H1 (cell line): ENCODE data around the gene FAM184B. TPM values are rescaled to one million over a fixed set of nuclear protein-coding genes. Genes with fewer than 3 reads are reported as not detected.
A peak's percentile ranks its signal among the peaks of the same experiment; 100 is the strongest.

ENCODE experiments used
- BACH1 ChIP-seq: IDR thresholded peaks from 2 replicates; pipeline ENCODE4 v1.6.1; 2012; ENCODE audit warnings: low read length, improper control_type of control experiment
- CBX5 ChIP-seq: fragments of 300-800, 300-1000 bp; sonication (generic); IDR thresholded peaks from 2 replicates; pipeline ENCODE4 v1.7.1; 2016; ENCODE audit warnings: antibody characterized with exemption, low read length, low read depth
- CBX8 ChIP-seq: fragments of 300-800, 300-1000 bp; sonication (generic); IDR thresholded peaks from 2 replicates; pipeline ENCODE4 v1.7.1; 2016; ENCODE audit warnings: low read depth, low read length, borderline replicate concordance
- CREB1 ChIP-seq: IDR thresholded peaks from 2 replicates; pipeline ENCODE4 v1.6.1; 2012; ENCODE audit warnings: inconsistent platforms
- EGR1 ChIP-seq: IDR thresholded peaks from 2 replicates; pipeline ENCODE4 v1.6.1; 2011; ENCODE audit warnings: low read depth, low read length, borderline replicate concordance
- GABPA ChIP-seq: IDR thresholded peaks from 2 replicates; pipeline ENCODE4 v1.6.1; 2011; ENCODE audit warnings: mild to moderate bottlenecking, low read length, moderate library complexity, borderline replicate concordance; ENCODE audit not compliant: insufficient read depth
- HDAC2 ChIP-seq, 2 experiments: fragments of 300-600 bp in 1 of 2; sonication (generic) in 1 of 2; IDR thresholded peaks; 2 replicates each; pipeline ENCODE4 v1.6.1; 2011 to 2012; ENCODE audit warnings: low read depth in 2 of 2, low read length in 2 of 2, mild to moderate bottlenecking in 2 of 2, moderate library complexity in 2 of 2, borderline replicate concordance in 1 of 2, inconsistent platforms in 1 of 2
- KDM4A ChIP-seq: IDR thresholded peaks from one replicate; pipeline ENCODE4 v1.7.1; 2012; ENCODE audit warnings: low read depth, mild to moderate bottlenecking, moderate library complexity, low read length, inconsistent platforms; ENCODE audit not compliant: severe bottlenecking
- NANOG ChIP-seq: IDR thresholded peaks from 2 replicates; pipeline ENCODE4 v1.6.1; 2011; ENCODE audit warnings: low read length, low read depth, mild to moderate bottlenecking, inconsistent platforms; ENCODE audit not compliant: insufficient read depth, poor library complexity, severe bottlenecking
- POLR2AphosphoS5 ChIP-seq: IDR thresholded peaks from 2 replicates; pipeline ENCODE4 v1.6.1; 2011; ENCODE audit warnings: low read depth, low read length
- RAD21 ChIP-seq, 2 experiments: IDR thresholded peaks in 1 of 2; conservative IDR thresholded peaks in 1 of 2; 2 replicates each; pipeline ENCODE4 v1.6.1; 2011; ENCODE audit warnings: low read depth in 2 of 2, low read length in 2 of 2, improper control_type of control experiment in 1 of 2, inconsistent platforms in 1 of 2, mild to moderate bottlenecking in 1 of 2, moderate library complexity in 1 of 2
- RXRA ChIP-seq: IDR thresholded peaks from 2 replicates; pipeline ENCODE4 v1.6.1; 2011; ENCODE audit warnings: low read depth, mild to moderate bottlenecking, low read length, moderate library complexity; ENCODE audit not compliant: insufficient read depth
- SIX5 ChIP-seq: IDR thresholded peaks from 2 replicates; pipeline ENCODE4 v1.6.1; 2011; ENCODE audit warnings: mild to moderate bottlenecking, low read depth, low read length
- SP1 ChIP-seq: IDR thresholded peaks from 2 replicates; pipeline ENCODE4 v1.6.1; 2011; ENCODE audit warnings: low read depth, low read length
- TEAD4 ChIP-seq: IDR thresholded peaks from 2 replicates; pipeline ENCODE4 v1.6.1; 2012; ENCODE audit warnings: low read depth, low read length, inconsistent platforms, mixed read lengths
- polyA plus RNA-seq, 7 experiments: library from polyadenylated mRNA; depleted of rRNA in 3 of 7; stranded (reverse) in 5 of 7; unstranded in 2 of 7; fragments of >200 nt in 5 of 7; fragments of 200-250 nt in 2 of 7; gene quantifications; 1 replicate in 5 of 7; 2 replicates in 1 of 7; 4 replicates in 1 of 7; pipeline versions ENCODE4 v1.2.1 to v1.2.3, GENCODE V29; 2011 to 2013; ENCODE audit warnings: missing spikeins in 2 of 7, mixed read lengths in 2 of 7
- total RNA-seq: library from RNA; stranded (reverse); fragmentation: NEBNext Ultra II Directional; extraction: Animal tissue kit (Norgen Biotek cat#: 25700); gene quantifications from 2 replicates; pipeline ENCODE4 v1.2.1, GENCODE V29; 2021
- TF ChIP-seq, protein P1 (sequence below): IDR thresholded peaks from 2 replicates; pipeline ENCODE4 v1.6.1; 2012; ENCODE audit warnings: low read length, inconsistent platforms
- TF ChIP-seq, protein P2 (sequence below): IDR thresholded peaks from 2 replicates; pipeline ENCODE4 v1.6.1; 2011; ENCODE audit warnings: low read length, improper control_type of control experiment
- TF ChIP-seq, protein P3 (sequence below), 3 experiments: IDR thresholded peaks; 1 replicate in 2 of 3; 2 replicates in 1 of 3; pipeline versions ENCODE4 v1.5.1 to v1.6.1; 2011; ENCODE audit warnings: low read length in 3 of 3, mild to moderate bottlenecking in 3 of 3, inconsistent platforms in 2 of 3, low read depth in 1 of 3, moderate library complexity in 1 of 3; ENCODE audit not compliant: insufficient read depth in 1 of 3; ENCODE audit errors: control extremely low read depth in 1 of 3

Gene FAM184B
- total and polyA plus RNA-seq, 2 of the 8 experiments (the other 6 are each of a cell fraction or from before 2014, with no cell fraction given): 0.05 to 0.39 TPM

DNA sequence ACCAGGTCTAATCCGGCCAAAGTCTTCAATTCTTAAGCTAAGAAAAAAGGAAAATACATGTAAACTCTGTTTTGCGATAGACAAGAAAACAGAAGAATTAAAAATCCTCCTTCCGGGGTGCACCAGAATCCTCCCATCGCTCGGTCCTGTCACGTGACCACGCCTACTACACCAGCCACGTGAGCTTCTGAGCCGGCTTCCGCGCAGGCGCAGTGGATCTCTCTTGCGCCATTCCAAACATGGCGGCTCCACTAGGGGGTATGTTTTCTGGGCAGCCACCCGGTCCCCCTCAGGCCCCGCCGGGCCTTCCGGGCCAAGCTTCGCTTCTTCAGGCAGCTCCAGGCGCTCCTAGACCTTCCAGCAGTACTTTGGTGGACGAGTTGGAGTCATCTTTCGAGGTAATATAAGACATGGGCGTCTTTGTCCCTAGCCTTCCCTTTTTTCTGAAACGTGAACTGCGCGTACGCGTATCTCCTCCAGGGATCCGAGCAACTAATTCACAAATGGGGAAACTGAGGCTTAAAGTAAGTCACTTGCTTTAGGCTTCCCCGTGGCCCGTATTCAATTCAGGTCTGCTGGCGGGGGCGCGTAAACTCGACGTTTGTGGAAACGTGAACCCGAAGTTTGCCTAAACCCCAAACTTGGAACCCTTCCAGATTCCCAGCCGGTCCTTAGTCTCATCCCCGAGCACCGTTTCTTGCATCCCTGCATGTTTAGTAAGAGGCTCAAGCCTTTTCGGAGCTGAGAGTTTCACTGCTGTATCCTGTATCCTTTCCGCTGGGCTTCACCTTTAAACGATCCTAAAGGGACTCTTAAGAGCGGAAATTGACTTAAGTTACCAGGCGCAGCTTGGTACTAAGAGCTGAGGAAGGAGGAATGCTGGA lies 166.8 kb downstream of the FAM184B start, which contains the start of gene MED28 (continued):
- TF ChIP-seq, protein P1, sequence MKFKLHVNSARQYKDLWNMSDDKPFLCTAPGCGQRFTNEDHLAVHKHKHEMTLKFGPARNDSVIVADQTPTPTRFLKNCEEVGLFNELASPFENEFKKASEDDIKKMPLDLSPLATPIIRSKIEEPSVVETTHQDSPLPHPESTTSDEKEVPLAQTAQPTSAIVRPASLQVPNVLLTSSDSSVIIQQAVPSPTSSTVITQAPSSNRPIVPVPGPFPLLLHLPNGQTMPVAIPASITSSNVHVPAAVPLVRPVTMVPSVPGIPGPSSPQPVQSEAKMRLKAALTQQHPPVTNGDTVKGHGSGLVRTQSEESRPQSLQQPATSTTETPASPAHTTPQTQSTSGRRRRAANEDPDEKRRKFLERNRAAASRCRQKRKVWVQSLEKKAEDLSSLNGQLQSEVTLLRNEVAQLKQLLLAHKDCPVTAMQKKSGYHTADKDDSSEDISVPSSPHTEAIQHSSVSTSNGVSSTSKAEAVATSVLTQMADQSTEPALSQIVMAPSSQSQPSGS: no peak
- TF ChIP-seq CREB1: no peak
- TF ChIP-seq KDM4A: peak; percentile 24
- TF ChIP-seq RXRA: no peak
- TF ChIP-seq, protein P2, sequence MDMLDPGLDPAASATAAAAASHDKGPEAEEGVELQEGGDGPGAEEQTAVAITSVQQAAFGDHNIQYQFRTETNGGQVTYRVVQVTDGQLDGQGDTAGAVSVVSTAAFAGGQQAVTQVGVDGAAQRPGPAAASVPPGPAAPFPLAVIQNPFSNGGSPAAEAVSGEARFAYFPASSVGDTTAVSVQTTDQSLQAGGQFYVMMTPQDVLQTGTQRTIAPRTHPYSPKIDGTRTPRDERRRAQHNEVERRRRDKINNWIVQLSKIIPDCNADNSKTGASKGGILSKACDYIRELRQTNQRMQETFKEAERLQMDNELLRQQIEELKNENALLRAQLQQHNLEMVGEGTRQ: peak; percentile 99
- no peak; a peak in 1 of 4 replicates for TF ChIP-seq RAD21 (IDR thresholded peaks at IDR 0.05 in 1 of 2, conservative IDR thresholded peaks at IDR 0.05 in 1 of 2; ENCODE audit: low read depth in 2 of 2, low read length in 2 of 2)
- TF ChIP-seq EGR1: no peak
- TF ChIP-seq CBX5: no peak
- peak; percentile 26 to 67; a peak in 1 of 4 replicates for TF ChIP-seq HDAC2 (IDR thresholded peaks at IDR 0.05; ENCODE audit: borderline replicate concordance in 1 of 2, low read depth in 2 of 2, low read length in 2 of 2)
- no peak for TF ChIP-seq BACH1
- TF ChIP-seq, protein P3, sequence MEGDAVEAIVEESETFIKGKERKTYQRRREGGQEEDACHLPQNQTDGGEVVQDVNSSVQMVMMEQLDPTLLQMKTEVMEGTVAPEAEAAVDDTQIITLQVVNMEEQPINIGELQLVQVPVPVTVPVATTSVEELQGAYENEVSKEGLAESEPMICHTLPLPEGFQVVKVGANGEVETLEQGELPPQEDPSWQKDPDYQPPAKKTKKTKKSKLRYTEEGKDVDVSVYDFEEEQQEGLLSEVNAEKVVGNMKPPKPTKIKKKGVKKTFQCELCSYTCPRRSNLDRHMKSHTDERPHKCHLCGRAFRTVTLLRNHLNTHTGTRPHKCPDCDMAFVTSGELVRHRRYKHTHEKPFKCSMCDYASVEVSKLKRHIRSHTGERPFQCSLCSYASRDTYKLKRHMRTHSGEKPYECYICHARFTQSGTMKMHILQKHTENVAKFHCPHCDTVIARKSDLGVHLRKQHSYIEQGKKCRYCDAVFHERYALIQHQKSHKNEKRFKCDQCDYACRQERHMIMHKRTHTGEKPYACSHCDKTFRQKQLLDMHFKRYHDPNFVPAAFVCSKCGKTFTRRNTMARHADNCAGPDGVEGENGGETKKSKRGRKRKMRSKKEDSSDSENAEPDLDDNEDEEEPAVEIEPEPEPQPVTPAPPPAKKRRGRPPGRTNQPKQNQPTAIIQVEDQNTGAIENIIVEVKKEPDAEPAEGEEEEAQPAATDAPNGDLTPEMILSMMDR (IDR thresholded peaks at IDR 0.05; ENCODE audit: control extremely low read depth in 1 of 3, insufficient read depth in 1 of 3, low read depth in 1 of 3, low read length in 3 of 3): no peak
- no peak for TF ChIP-seq NANOG
- TF ChIP-seq TEAD4: no peak
- no peak for TF ChIP-seq GABPA
- TF ChIP-seq SIX5: no peak
- no peak for TF ChIP-seq CBX8
- peak; percentile 85 for TF ChIP-seq POLR2AphosphoS5
- TF ChIP-seq SP1: no peak
